Muscle layer of colon (tissue), 2 donors: ENCODE measurements around the gene WDCP.
"Not testable (repeated sequence)": the region's sequence is repeated elsewhere in the genome, so short reads cannot be mapped to it uniquely, and the experiment has no call there.

Source experiments
- H3K27ac ChIP-seq: one replicate; pipeline ENCODE4 v1.7.0; 2013; ENCODE audit warnings: low read depth, mild to moderate bottlenecking, low read length, moderate library complexity
- H3K27me3 ChIP-seq, 2 donors: one replicate each; pipeline ENCODE4 v1.7.0; 2013; ENCODE audit warnings: low read length in 2 of 2, mild to moderate bottlenecking in 2 of 2; ENCODE audit not compliant: insufficient read depth in 2 of 2, control insufficient read depth in 1 of 2
- H3K36me3 ChIP-seq: one replicate; pipeline ENCODE4 v1.7.0; 2013; ENCODE audit warnings: mild to moderate bottlenecking, low read length; ENCODE audit not compliant: insufficient read depth
- H3K4me1 ChIP-seq: one replicate; pipeline ENCODE4 v1.7.0; 2013; ENCODE audit warnings: mild to moderate bottlenecking, low read length; ENCODE audit not compliant: insufficient read depth
- H3K4me3 ChIP-seq, 2 donors: one replicate each; pipeline ENCODE4 v1.7.0; 2013; ENCODE audit warnings: low read length in 2 of 2, low read depth in 1 of 2, mild to moderate bottlenecking in 1 of 2, moderate library complexity in 1 of 2
- H3K9ac ChIP-seq: one replicate; pipeline ENCODE4 v1.7.0; 2013; ENCODE audit warnings: low read length
- H3K9me3 ChIP-seq: one replicate; pipeline ENCODE4 v1.7.0; 2013; ENCODE audit warnings: mild to moderate bottlenecking, low read length
- donor health status: abdominal sarcoma.
- donor health status: Adenocarcinoma of cecum.

WDCP gene

GRCh38 chr2:24046930-24047702, at the start of gene WDCP:
WDCP (minus strand) TSS chr2:24047391; CDS start chr2:24039494, 7,897 bp downstream.
- Histone ChIP-seq H3K9me3 (no peaks in the 10 kb centered on the region), H3K27me3 (peaks cover 0 to 5% of the 10 kb centered on the region in 2 donors), H3K4me1 (peaks cover 15% of the 10 kb centered on the region), H3K27ac (peak within 1 kb of the TSS; percentile 77), H3K36me3 (no peaks in the 10 kb centered on the region), H3K9ac (peak within 1 kb of the TSS; percentile 52), H3K4me3 (peak within 1 kb of the TSS; percentile 73 to 80)

- not testable (repeated sequence) for H3K9me3 ChIP-seq, H3K9ac ChIP-seq, H3K4me3 ChIP-seq, H3K36me3 ChIP-seq, H3K27me3 ChIP-seq, H3K4me1 ChIP-seq, H3K27ac ChIP-seq
These were observed 48.0 kb upstream of the WDCP start for GRCh38 chr2:24095171-24095677.

GRCh38 chr2:24093270-24093669, 46.1 kb upstream of the WDCP start:
- not testable (repeated sequence) for H3K4me1 ChIP-seq, H3K36me3 ChIP-seq, H3K9ac ChIP-seq, H3K9me3 ChIP-seq, H3K27me3 ChIP-seq, H3K27ac ChIP-seq, H3K4me3 ChIP-seq

GRCh38 chr2:24088821-24089359, 41.7 kb upstream of the WDCP start:
- no peaks in the 10 kb centered on the region for H3K9me3 ChIP-seq
- peaks cover 6% of the 10 kb centered on the region for H3K4me1 ChIP-seq
- no peaks in the 10 kb centered on the region for H3K36me3 ChIP-seq
- H3K27ac ChIP-seq, result no peak overlapping the region
- no peak overlapping the region for H3K4me3 ChIP-seq
- H3K9ac ChIP-seq, result no peak overlapping the region
- no peaks in the 10 kb centered on the region for H3K27me3 ChIP-seq

GRCh38 chr2:24087032-24087431, 39.8 kb upstream of the WDCP start:
- H3K27me3 ChIP-seq, result no peaks in the 10 kb centered on the region

GRCh38 chr2:24086241-24086640, 39.0 kb upstream of the WDCP start:
- Histone ChIP-seq H3K27ac (no peak overlapping the region), H3K36me3 (peaks cover 10% of the 10 kb centered on the region), H3K4me1 (peaks cover 16% of the 10 kb centered on the region), H3K9me3 (no peaks in the 10 kb centered on the region), H3K27me3 (no peaks in the 10 kb centered on the region), H3K4me3 (no peak overlapping the region), H3K9ac (no peak overlapping the region)

More at GRCh38 chr2:24087032-24087431, 39.8 kb upstream of the WDCP start:
- Histone ChIP-seq H3K36me3 (peaks cover 8% of the 10 kb centered on the region), H3K27ac (no peak overlapping the region), H3K9ac (no peak overlapping the region), H3K4me1 (peaks cover 16% of the 10 kb centered on the region), H3K9me3 (no peaks in the 10 kb centered on the region), H3K4me3 (no peak overlapping the region)

GRCh38 chr2:24085200-24085489, 38.0 kb upstream of the WDCP start:
- Histone ChIP-seq H3K27ac (peak overlapping the region; percentile 99), H3K4me3 (peak overlapping the region; percentile 74 to 96), H3K27me3 (no peaks in the 10 kb centered on the region), H3K9me3 (no peaks in the 10 kb centered on the region), H3K9ac (peak overlapping the region; percentile 85), H3K36me3 (peaks cover 20% of the 10 kb centered on the region), H3K4me1 (peaks cover 16% of the 10 kb centered on the region)

- Histone ChIP-seq H3K27ac (peak within 1 kb of the TSS; percentile 99), H3K27me3 (no peaks in the 10 kb centered on the region), H3K9ac (peak within 1 kb of the TSS; percentile 85), H3K4me3 (peak within 1 kb of the TSS; percentile 74 to 96), H3K9me3 (no peaks in the 10 kb centered on the region), H3K36me3 (peaks cover 20% of the 10 kb centered on the region), H3K4me1 (peaks cover 16% of the 10 kb centered on the region)
These were observed 37.4 kb upstream of the WDCP start, which contains the start of gene TP53I3 for GRCh38 chr2:24084386-24085199. TP53I3 (minus strand) TSS chr2:24084834; CDS start chr2:24084326, 508 bp downstream.

GRCh38 chr2:24083567-24084385, 36.6 kb upstream of the WDCP start:
- peaks cover 16% of the 10 kb centered on the region for H3K4me1 ChIP-seq
- H3K9ac ChIP-seq, result peak overlapping the region; percentile 70
- H3K9me3 ChIP-seq, result no peaks in the 10 kb centered on the region
- H3K36me3 ChIP-seq, result peaks cover 28% of the 10 kb centered on the region
- no peaks in the 10 kb centered on the region for H3K27me3 ChIP-seq
- peak overlapping the region; percentile 74 to 96 for H3K4me3 ChIP-seq
- H3K27ac ChIP-seq, result peak overlapping the region; percentile 99

- H3K9ac ChIP-seq, result peak overlapping the region; percentile 70
- H3K27ac ChIP-seq, result peak overlapping the region; percentile 99
- no peaks in the 10 kb centered on the region for H3K9me3 ChIP-seq
- peak overlapping the region; percentile 74 to 96 for H3K4me3 ChIP-seq
- peaks cover 16% of the 10 kb centered on the region for H3K4me1 ChIP-seq
- peaks cover 31% of the 10 kb centered on the region for H3K36me3 ChIP-seq
- H3K27me3 ChIP-seq, result no peaks in the 10 kb centered on the region
These were observed 35.8 kb upstream of the WDCP start for GRCh38 chr2:24082787-24083566.
